ENCODE measurements around the gene IL1RAPL1. TPM values are rescaled to one million over a fixed set of nuclear protein-coding genes. Genes with fewer than 3 reads are reported as not detected.

The IL1RAPL1 gene
- total and polyA plus RNA-seq, 8 donors: 0.05 to 0.20 (median 0.09) TPM; not detected in 5

DNA sequence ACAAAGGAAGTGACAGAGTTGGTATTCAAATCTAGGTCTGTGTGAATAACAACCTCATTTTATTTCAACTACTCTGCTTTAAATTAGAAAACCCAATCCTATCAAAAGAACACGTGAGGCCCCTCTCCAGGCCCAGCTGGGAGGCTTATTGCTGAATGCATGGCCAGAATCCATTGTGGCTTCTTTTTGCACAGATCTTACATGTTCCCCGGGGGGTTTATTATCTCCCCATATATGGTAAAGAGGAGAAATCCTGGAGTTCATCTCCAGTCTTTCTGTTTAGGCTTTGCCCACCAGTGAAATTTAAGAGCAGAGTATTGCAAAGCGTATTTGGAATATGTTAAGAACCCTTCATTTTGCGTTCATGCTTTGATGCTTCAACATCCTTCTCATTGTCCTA, 655.6 kb downstream of the IL1RAPL1 start:
- Histone ChIP-seq H3K27ac (no peak overlapping the region), H3K27me3 (no peaks in the 10 kb centered on the region), H3K9me3 (no peaks in the 10 kb centered on the region), H3K4me3 (no peak overlapping the region), H3K4me1 (no peaks in the 10 kb centered on the region), H3K36me3 (no peaks in the 10 kb centered on the region)
- TF ChIP-seq CTCF (IDR thresholded peaks at IDR 0.05): no peak
- intact Hi-C loops (cut with DNase I): no loop called here
- ATAC-seq (no peak), FAIRE-seq (no peak), DNase-seq (no peak)
- WGBS, 2 donors: 56 to 69% methylated on average over 4 of the region's 4 CpGs

DNA sequence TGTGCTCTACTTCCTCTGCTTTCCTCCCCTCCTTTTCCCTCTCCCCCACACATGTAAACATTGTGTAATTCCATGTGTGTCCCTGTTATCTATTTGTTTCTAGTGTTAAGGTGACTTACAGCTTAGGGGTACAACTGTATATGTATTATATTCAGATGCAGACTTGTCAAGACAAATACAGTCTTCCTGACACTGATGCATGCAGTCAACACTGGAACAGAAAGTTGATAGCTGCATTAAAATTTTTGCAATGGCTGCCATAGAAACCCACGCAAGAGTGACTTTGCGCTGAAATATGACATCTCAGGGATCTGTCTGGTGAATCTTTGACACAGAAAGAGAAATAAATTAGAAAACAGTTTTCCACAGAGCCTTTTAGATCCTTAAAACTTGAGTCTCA, 656.7 kb downstream of the IL1RAPL1 start:
- Histone ChIP-seq H3K27ac (no peak overlapping the region), H3K9me3 (no peaks in the 10 kb centered on the region), H3K4me1 (no peaks in the 10 kb centered on the region), H3K36me3 (no peaks in the 10 kb centered on the region), H3K27me3 (no peaks in the 10 kb centered on the region), H3K4me3 (no peak overlapping the region)
- intact Hi-C loops (cut with DNase I): no loop called here
- ATAC-seq (no peak), DNase-seq (no peak), FAIRE-seq (no peak)
- TF ChIP-seq CTCF (IDR thresholded peaks at IDR 0.05): no peak
- WGBS, 2 donors: 83 to 88% methylated on average over 2 of the region's 2 CpGs

DNA sequence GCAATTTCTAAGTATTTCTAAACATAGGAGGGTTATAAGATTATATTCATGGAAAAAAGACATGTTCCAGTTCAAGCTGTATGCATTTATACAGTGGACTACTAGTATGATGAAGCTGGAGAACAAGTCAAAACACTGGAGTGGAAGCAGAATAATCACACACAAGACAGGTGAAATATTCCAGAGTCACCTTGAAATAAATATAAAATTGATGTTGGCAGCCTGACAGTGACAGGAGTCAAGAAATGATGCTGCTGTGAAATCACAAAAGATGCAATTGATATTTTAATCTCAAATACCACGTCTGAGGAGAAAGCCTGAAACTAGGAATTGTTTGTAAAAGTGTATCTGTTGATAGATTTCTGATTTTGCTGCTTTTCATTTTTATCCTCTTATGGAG, 667.3 kb downstream of the IL1RAPL1 start:
- H3K4me1 ChIP-seq: no peaks in the 10 kb centered on the region
- ATAC-seq: no peak
- DNase-seq: no peak
- no peaks in the 10 kb centered on the region for H3K9me3 ChIP-seq
- TF ChIP-seq CTCF (IDR thresholded peaks at IDR 0.05): no peak
- peaks cover 0 to 11% (median 1%) of the 10 kb centered on the region in 4 donors for H3K27me3 ChIP-seq
- intact Hi-C loops (cut with DNase I): no loop called here
- WGBS, 2 donors: 21 to 26% methylated on average over 1 of the region's 1 CpG
- no peak overlapping the region for H3K27ac ChIP-seq
- H3K4me3 ChIP-seq: no peak overlapping the region
- no peaks in the 10 kb centered on the region for H3K36me3 ChIP-seq
- FAIRE-seq: no peak

DNA sequence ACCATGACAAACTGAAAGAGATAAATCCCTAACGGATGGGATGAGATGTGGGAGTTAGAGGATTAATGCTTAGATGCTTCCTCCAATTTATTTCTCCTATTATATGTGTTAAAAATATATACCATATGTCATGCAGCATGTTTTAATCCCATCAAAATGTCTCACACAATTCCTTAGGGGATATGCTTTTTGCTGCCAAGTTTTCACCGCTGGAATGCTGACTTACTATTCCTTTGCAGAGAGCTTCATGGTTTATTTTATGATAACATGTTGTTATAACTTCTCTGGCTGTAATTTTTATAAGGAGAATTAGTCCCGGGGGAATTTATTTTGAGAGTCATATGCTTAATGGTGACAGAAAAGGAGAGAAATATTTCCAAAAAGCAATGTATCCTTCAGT, 670.3 kb downstream of the IL1RAPL1 start:
- Histone ChIP-seq H3K36me3 (no peaks in the 10 kb centered on the region), H3K4me3 (no peak overlapping the region), H3K27me3 (peaks cover 0 to 22% (median 0%) of the 10 kb centered on the region in 4 donors), H3K4me1 (no peaks in the 10 kb centered on the region), H3K27ac (no peak overlapping the region), H3K9me3 (no peaks in the 10 kb centered on the region)
- 44 to 54% methylated on average over 3 of the region's 3 CpGs for WGBS, 2 donors
- no peak for TF ChIP-seq CTCF (IDR thresholded peaks at IDR 0.05)
- intact Hi-C loops (cut with DNase I): no loop called here
- FAIRE-seq: no peak
- DNase-seq: no peak
- ATAC-seq: no peak

GRCh38 chrX:29269390-29269789, 682.1 kb downstream of the IL1RAPL1 start:
- ATAC-seq (no peak), FAIRE-seq (no peak), DNase-seq (no peak)
- Histone ChIP-seq H3K4me1 (no peaks in the 10 kb centered on the region), H3K27ac (no peak overlapping the region), H3K36me3 (no peaks in the 10 kb centered on the region), H3K27me3 (peaks cover 0 to 3% (median 0%) of the 10 kb centered on the region in 4 donors), H3K9me3 (no peaks in the 10 kb centered on the region), H3K4me3 (no peak overlapping the region)
- no peak for TF ChIP-seq CTCF (IDR thresholded peaks at IDR 0.05)
- intact Hi-C loops (cut with DNase I): no loop called here
